Activated naive CD4-positive, alpha-beta T cell treated with anti-CD3 and anti-CD28 coated beads for 36 hours (primary cell): ENCODE data around the gene CD99L2. TPM values are rescaled to one million over a fixed set of nuclear protein-coding genes. Genes with fewer than 3 reads are reported as not detected.

ENCODE experiments used
- CTCF ChIA-PET: fragments of 350-600 bp; sonication (Branson Sonifier 250); formaldehyde crosslinking; loops from one replicate; lab custom pipeline; 2021; ENCODE audit warnings: antibody characterized with exemption; lab: Charles Lee
- DNase-seq: peaks from one replicate; pipeline ENCODE4 v3.0.0-alpha.2; 2020
- H3K27ac Mint-ChIP-seq: one replicate; pipeline ENCODE4 v1.8.0; 2021; ENCODE audit warnings: mild to moderate bottlenecking, mixed read lengths
- H3K27me3 Mint-ChIP-seq: one replicate; pipeline ENCODE4 v1.8.0; 2021; ENCODE audit warnings: low read depth, mixed read lengths
- H3K36me3 Mint-ChIP-seq: one replicate; pipeline ENCODE4 v1.8.0; 2021; ENCODE audit warnings: low read depth, mixed read lengths
- H3K4me1 Mint-ChIP-seq: one replicate; pipeline ENCODE4 v1.8.0; 2021; ENCODE audit warnings: low read depth, mixed read lengths
- H3K4me3 Mint-ChIP-seq: one replicate; pipeline ENCODE4 v1.8.0; 2021; ENCODE audit warnings: mild to moderate bottlenecking, moderate library complexity, mixed read lengths
- H3K9me3 Mint-ChIP-seq: one replicate; pipeline ENCODE4 v1.8.0; 2021; ENCODE audit warnings: mixed read lengths
- intact Hi-C: fragments of 100-400 bp; cut with micrococcal nuclease; formaldehyde crosslinking; loops from one replicate; pipeline ENCODE4 v1.15.1; 2023
- total RNA-seq, 2 experiments: library from RNA; stranded (reverse); gene quantifications; one replicate each; pipeline ENCODE4 v1.2.3, GENCODE V29; 2021

Gene CD99L2
- total RNA-seq, 2 experiments from 2014 or later: 11.3 to 11.7 TPM

- Mint-ChIP-seq H3K4me3 (no peak overlapping the region), H3K9me3 (no peaks in the 10 kb centered on the region), H3K36me3 (no peaks in the 10 kb centered on the region), H3K27ac (no peak overlapping the region), H3K27me3 (no peaks in the 10 kb centered on the region), H3K4me1 (peaks cover 6% of the 10 kb centered on the region)
- no peak for DNase-seq
- intact Hi-C loops: no loop called here
- CTCF ChIA-PET: interaction anchor here (0.6 kb wide), 1 partner anchor 215 kb away, joined by 3 read pairs; no protein-coding TSS in a partner anchor
These were observed 133.2 kb downstream of the CD99L2 start for GRCh38 chrX:150765237-150765636.

DNA sequence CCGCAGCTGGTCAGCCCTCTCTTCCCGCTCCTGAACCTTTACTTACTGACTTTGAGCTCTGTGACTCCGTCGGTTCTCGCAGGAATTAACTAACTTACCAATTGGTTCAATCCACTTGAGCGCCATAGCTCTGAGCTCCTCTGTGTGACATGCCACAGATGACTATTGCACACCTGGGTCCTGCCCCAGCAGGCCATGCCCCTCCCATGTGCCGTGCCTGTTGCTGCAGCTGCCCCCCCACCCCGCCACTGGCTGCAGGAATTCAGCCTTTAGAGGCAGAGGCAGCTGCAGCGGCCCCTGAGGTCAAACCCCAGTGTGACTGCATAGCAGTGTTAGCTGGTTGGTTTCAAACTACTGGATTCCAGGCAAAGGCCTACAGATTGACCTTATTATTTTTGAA lies 134.7 kb downstream of the CD99L2 start:
- Mint-ChIP-seq H3K4me3 (no peak overlapping the region), H3K36me3 (no peaks in the 10 kb centered on the region), H3K27ac (no peak overlapping the region), H3K4me1 (peaks cover 6% of the 10 kb centered on the region), H3K9me3 (no peaks in the 10 kb centered on the region), H3K27me3 (no peaks in the 10 kb centered on the region)
- intact Hi-C loops: no loop called here
- DNase-seq: no peak
- CTCF ChIA-PET: no interaction called here

DNA sequence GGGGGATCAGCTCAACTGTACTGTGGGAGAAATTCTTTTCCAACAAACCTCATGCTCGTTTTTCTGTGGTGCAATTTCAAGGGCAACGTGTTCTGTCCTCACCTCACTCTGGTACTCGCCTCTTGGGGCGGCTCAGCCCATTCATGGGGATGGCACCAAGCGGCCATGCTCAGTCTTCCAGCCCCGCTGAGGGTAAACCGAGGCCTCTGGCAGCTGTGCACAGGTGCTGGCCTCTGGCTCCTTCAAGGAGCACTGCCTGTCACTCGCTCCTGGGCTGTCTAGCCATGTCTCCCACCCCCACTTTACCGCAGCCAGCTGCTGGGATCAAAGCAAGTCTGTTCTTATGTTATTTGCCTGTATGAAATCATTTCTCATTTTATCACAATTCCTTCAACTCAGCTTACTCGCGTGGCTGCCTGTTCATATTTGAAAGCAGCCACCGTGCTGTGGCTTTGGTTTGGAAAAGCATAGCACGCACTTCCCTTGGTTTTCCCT lies 135.1 kb downstream of the CD99L2 start:
- CTCF ChIA-PET: no interaction called here
- H3K27me3 Mint-ChIP-seq: no peaks in the 10 kb centered on the region
- no peak overlapping the region for H3K27ac Mint-ChIP-seq
- intact Hi-C loops: no loop called here
- peaks cover 6% of the 10 kb centered on the region for H3K4me1 Mint-ChIP-seq
- no peaks in the 10 kb centered on the region for H3K9me3 Mint-ChIP-seq
- no peaks in the 10 kb centered on the region for H3K36me3 Mint-ChIP-seq
- H3K4me3 Mint-ChIP-seq: no peak overlapping the region
- no peak for DNase-seq

DNA sequence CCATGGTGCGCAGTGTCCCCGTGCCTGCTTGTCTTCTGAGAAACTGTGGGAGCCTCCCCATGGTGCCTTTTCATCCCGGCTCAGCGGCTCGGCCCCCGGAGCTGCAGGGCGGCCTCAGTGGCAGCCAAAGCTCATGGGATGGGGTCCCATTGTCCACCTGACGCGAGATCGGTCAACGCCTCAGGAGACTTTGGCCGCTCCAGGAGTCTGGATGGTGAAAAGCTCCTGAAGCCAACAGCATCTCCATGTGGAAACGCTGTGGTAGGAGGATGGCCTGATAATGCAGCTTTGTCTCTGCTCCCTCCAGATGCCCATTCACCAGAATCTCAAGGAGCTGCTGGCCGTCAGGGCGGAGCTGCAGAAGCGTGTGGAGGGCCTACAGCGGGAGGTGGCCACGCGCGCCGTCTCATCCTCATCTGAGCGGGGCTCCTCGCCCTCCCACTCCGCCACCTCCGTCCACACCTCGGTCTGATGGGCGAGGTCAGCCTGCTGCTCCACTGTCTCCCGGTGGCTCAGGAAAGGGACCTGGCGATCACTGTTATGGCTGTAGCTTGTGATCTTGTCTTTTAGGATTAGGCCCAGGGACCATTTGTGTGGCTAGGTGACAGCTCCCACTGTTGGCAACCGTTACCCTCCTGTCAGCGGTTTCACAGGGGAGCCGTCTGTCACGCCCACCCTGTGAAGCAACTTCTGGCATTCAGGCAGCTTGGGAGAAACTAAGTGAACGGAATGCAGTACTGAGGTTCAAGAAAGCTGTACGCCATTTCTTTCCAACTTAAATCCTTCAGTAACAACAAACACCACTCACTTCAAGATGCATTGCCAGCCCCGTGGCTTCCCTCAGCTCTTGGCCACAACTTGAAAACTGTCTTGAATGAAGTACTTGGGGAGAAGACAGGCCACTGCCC lies 136.0 kb downstream of the CD99L2 start:
- no peak for DNase-seq
- Mint-ChIP-seq H3K4me3 (no peak overlapping the region), H3K4me1 (no peaks in the 10 kb centered on the region), H3K27ac (no peak overlapping the region), H3K27me3 (no peaks in the 10 kb centered on the region), H3K9me3 (no peaks in the 10 kb centered on the region), H3K36me3 (peaks cover 2% of the 10 kb centered on the region)
- intact Hi-C loops: no loop called here
- CTCF ChIA-PET: interaction anchor here (0.6 to 1.4 kb wide), 2 partner anchors 10 to 17 kb away, joined by 3 to 5 read pairs; no protein-coding TSS in a partner anchor

DNA sequence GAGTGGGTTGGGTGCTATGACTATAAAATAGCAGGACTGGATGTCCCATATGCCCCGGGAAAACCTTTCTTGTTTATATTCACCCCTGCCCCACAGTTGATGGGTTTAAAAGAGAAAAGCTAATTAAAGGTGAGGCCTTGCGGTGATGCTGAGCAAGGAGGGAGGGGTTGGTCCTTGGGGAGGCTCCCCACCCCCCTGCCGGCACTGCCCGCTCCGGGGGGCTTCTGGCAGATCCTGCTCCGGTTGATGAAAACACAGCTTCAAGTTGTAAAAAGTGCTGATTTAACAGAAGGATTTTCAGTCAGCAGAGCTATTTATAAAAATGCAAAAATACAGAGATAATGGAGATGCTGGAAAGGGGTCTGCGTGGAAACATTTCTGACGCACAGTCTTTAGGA lies 136.7 kb downstream of the CD99L2 start:
- intact Hi-C loops: no loop called here
- Mint-ChIP-seq H3K4me3 (no peak overlapping the region), H3K27ac (no peak overlapping the region), H3K27me3 (no peaks in the 10 kb centered on the region), H3K9me3 (no peaks in the 10 kb centered on the region), H3K4me1 (no peaks in the 10 kb centered on the region), H3K36me3 (peaks cover 2% of the 10 kb centered on the region)
- CTCF ChIA-PET: interaction anchor here (1.4 kb wide), 1 partner anchor 10 kb away, joined by 5 read pairs; no protein-coding TSS in a partner anchor
- DNase-seq: no peak

DNA sequence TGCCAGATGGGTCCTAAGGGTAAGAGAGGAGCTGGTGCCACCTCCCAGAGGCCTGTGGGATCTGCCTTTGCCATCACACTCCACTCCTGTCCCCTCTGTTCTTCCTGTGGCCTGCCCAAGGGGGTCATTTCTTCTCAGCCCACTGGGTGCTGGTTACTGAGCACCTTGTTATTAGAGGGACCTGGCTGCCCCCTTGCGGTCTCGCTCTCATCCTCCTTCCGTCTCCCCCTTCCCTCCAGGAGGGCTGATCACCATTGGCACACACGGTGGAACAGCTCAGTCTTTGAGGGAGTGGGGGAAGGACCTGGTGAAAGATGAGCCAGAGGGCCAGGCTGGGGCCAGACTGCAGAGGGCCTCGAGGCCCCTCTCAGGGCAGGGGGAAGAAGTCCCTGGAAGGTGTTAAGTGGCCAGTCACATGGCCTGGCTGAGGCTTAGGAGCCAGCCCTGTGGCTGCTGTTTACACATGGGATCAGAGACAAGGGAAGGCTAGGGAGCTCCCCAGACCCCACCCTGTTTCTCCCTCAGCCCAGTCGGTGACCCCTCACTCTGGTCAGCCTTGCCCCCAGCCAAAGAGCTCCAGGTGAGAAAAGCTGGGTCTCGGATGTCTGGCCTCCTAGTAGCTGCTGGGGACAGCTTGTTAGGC lies 137.2 kb downstream of the CD99L2 start:
- Mint-ChIP-seq H3K27ac (no peak overlapping the region), H3K4me3 (no peak overlapping the region), H3K27me3 (no peaks in the 10 kb centered on the region), H3K4me1 (no peaks in the 10 kb centered on the region), H3K9me3 (no peaks in the 10 kb centered on the region), H3K36me3 (peaks cover 2% of the 10 kb centered on the region)
- no peak for DNase-seq
- intact Hi-C loops: no loop called here
- CTCF ChIA-PET: interaction anchor here (1.4 kb wide), 1 partner anchor 11 kb away, joined by 5 read pairs; no protein-coding TSS in a partner anchor

- Mint-ChIP-seq H3K4me3 (no peak overlapping the region), H3K27ac (no peak overlapping the region), H3K36me3 (peaks cover 2% of the 10 kb centered on the region), H3K9me3 (no peaks in the 10 kb centered on the region), H3K27me3 (no peaks in the 10 kb centered on the region), H3K4me1 (no peaks in the 10 kb centered on the region)
- DNase-seq: no peak
- CTCF ChIA-PET: no interaction called here
- intact Hi-C loops: no loop called here
These were observed 138.7 kb downstream of the CD99L2 start for GRCh38 chrX:150759568-150760416.

GRCh38 chrX:150757371-150757770 lies 141.1 kb downstream of the CD99L2 start:
- no peaks in the 10 kb centered on the region for H3K4me1 Mint-ChIP-seq
- H3K9me3 Mint-ChIP-seq: no peaks in the 10 kb centered on the region
- H3K36me3 Mint-ChIP-seq: peaks cover 6% of the 10 kb centered on the region
- no peak overlapping the region for H3K27ac Mint-ChIP-seq
- DNase-seq: no peak
- no peak overlapping the region for H3K4me3 Mint-ChIP-seq
- intact Hi-C loops: no loop called here
- CTCF ChIA-PET: no interaction called here
- no peaks in the 10 kb centered on the region for H3K27me3 Mint-ChIP-seq

DNA sequence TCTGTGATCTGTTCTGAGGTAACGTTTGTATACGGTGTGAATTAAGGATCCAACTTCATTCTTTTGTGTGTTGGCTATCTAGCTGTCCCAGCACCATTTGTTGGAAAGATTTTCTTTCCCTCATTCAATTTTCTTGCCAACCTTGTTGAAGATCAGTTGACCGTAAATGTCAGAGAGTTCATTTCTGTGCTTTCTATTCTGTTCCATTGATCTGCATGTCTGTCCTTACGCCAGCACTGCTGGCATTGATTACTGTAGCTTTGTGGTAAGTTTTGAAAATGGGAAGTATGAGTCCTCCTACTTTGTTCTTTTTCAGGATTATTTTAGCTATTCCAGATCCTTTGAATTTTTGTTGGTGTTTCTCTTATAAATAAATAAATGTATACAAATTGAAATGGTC lies 144.5 kb downstream of the CD99L2 start:
- H3K4me1 Mint-ChIP-seq: no peaks in the 10 kb centered on the region
- H3K4me3 Mint-ChIP-seq: no peak overlapping the region
- no peaks in the 10 kb centered on the region for H3K9me3 Mint-ChIP-seq
- CTCF ChIA-PET: no interaction called here
- H3K27me3 Mint-ChIP-seq: no peaks in the 10 kb centered on the region
- H3K36me3 Mint-ChIP-seq: peaks cover 10% of the 10 kb centered on the region
- DNase-seq: no peak
- H3K27ac Mint-ChIP-seq: no peak overlapping the region
- intact Hi-C loops: no loop called here

GRCh38 chrX:150753357-150753756 lies 145.1 kb downstream of the CD99L2 start:
- peaks cover 13% of the 10 kb centered on the region for H3K36me3 Mint-ChIP-seq
- DNase-seq: no peak
- no peaks in the 10 kb centered on the region for H3K9me3 Mint-ChIP-seq
- intact Hi-C loops: no loop called here
- CTCF ChIA-PET: no interaction called here
- no peaks in the 10 kb centered on the region for H3K27me3 Mint-ChIP-seq
- H3K27ac Mint-ChIP-seq: no peak overlapping the region
- H3K4me3 Mint-ChIP-seq: no peak overlapping the region
- H3K4me1 Mint-ChIP-seq: no peaks in the 10 kb centered on the region

GRCh38 chrX:150752124-150752523 lies 146.3 kb downstream of the CD99L2 start:
- H3K27ac Mint-ChIP-seq: no peak overlapping the region
- no peak for DNase-seq
- no peaks in the 10 kb centered on the region for H3K27me3 Mint-ChIP-seq
- H3K4me3 Mint-ChIP-seq: no peak overlapping the region
- intact Hi-C loops: no loop called here
- peaks cover 11% of the 10 kb centered on the region for H3K36me3 Mint-ChIP-seq
- H3K9me3 Mint-ChIP-seq: no peaks in the 10 kb centered on the region
- no peaks in the 10 kb centered on the region for H3K4me1 Mint-ChIP-seq
- CTCF ChIA-PET: interaction anchor here (0.6 kb wide), 1 partner anchor 384 kb away, joined by 4 read pairs; no protein-coding TSS in a partner anchor

DNA sequence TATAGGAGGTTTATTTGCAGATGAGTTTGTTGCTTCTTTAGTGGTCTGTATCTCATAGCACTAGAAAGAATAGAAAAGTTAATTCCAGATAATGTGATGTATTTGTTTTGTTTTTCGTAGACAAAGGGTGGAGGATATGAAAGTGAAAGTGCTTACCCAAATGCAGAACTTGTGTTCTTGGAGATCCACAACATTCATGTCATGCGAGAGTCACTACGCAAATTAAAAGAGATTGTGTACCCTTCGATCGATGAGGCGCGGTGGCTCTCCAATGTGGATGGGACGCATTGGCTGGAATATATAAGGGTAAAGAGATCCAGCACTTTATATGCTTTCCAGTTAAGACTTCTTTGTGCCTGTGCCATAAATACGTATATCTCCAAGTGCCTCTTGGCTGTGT lies 162.0 kb downstream of the CD99L2 start:
- intact Hi-C loops: no loop called here
- no peaks in the 10 kb centered on the region for H3K9me3 Mint-ChIP-seq
- H3K27me3 Mint-ChIP-seq: no peaks in the 10 kb centered on the region
- peaks cover 53% of the 10 kb centered on the region for H3K36me3 Mint-ChIP-seq
- no peak for DNase-seq
- CTCF ChIA-PET: no interaction called here
- no peak overlapping the region for H3K27ac Mint-ChIP-seq
- no peak overlapping the region for H3K4me3 Mint-ChIP-seq
- H3K4me1 Mint-ChIP-seq: peaks cover 30% of the 10 kb centered on the region
